ENCODE data around the gene TARBP1.

GRCh38 chr1:234369033-234369430 is 109.9 kb downstream of the TARBP1 start:
- no peak for TF ChIP-seq MAZ (IDR thresholded peaks at IDR 0.05; ENCODE audit: borderline replicate concordance, low read depth, low read length)
- no peak for TF ChIP-seq MAZ (CRISPR knock-in tag; IDR thresholded peaks at IDR 0.05; ENCODE audit: low read depth)
- TF ChIP-seq CTCF (CRISPR knock-in tag; IDR thresholded peaks at IDR 0.05), result no peak
- TF ChIP-seq ZNF12 (CRISPR knock-in tag; IDR thresholded peaks at IDR 0.05), result no peak
- no peak for TF ChIP-seq ZSCAN5A (CRISPR knock-in tag; IDR thresholded peaks at IDR 0.05; ENCODE audit: borderline replicate concordance)
- no peak for TF ChIP-seq TARDBP (CRISPR knock-in tag; IDR thresholded peaks at IDR 0.05)
